ENCODE results near the gene SERPINE3.

DNA sequence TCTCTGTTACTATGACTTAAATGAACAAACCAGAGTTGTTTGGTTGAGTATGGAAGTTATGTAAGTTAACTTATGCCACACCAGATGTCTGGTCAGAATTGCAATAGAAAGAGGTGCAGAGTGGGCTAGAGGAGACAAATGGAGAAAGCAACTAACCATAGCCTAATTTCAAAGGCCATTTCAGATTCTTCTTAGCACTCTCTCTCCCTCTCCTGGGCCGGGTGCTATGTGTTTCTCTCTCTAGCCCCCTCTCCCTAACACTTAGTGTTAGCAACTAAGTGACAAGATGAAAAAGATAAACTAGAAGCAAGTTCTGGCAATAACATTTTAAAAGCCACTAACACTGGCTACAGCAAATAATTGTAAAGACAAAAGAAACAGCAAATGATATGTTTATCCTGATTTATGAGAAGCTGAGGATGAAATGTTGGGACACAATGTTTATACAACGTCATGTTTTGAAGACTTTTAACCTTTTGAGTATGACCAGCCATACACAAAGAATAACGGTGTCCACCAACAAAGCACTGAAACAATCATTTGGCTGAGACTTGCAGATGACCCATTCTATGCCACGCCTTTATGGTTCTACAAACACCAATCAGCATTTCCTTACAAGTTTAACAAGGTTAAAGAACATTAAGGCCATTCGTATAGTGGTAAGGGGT is 18.6 kb downstream of the SERPINE3 start:
- TF ChIP-seq, protein P1, sequence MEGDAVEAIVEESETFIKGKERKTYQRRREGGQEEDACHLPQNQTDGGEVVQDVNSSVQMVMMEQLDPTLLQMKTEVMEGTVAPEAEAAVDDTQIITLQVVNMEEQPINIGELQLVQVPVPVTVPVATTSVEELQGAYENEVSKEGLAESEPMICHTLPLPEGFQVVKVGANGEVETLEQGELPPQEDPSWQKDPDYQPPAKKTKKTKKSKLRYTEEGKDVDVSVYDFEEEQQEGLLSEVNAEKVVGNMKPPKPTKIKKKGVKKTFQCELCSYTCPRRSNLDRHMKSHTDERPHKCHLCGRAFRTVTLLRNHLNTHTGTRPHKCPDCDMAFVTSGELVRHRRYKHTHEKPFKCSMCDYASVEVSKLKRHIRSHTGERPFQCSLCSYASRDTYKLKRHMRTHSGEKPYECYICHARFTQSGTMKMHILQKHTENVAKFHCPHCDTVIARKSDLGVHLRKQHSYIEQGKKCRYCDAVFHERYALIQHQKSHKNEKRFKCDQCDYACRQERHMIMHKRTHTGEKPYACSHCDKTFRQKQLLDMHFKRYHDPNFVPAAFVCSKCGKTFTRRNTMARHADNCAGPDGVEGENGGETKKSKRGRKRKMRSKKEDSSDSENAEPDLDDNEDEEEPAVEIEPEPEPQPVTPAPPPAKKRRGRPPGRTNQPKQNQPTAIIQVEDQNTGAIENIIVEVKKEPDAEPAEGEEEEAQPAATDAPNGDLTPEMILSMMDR (IDR thresholded peaks at IDR 0.05; ENCODE audit: insufficient read depth, low read length): no peak
- TF ChIP-seq POLR2AphosphoS5 (IDR thresholded peaks at IDR 0.05; ENCODE audit: low read depth) (no peak), GABPA (IDR thresholded peaks at IDR 0.05; ENCODE audit: low read depth) (no peak)

Measured in HL-60 (cell line).